HepG2 (cell line): ENCODE measurements around the gene DUSP23. TPM values are rescaled to one million over a fixed set of nuclear protein-coding genes. Genes with fewer than 3 reads are reported as not detected.

ENCODE experiments used
- ATAC-seq: fragments of 200-7000 bp; cut with Tn5 transposase; 3 replicates; pipeline ENCODE4 v1.9.1; 2020; ENCODE audit warnings: mild to moderate bottlenecking, moderate library complexity
- BruUV-seq: library from RNA; stranded (reverse); fragments of 400-500 nt; replicated peaks from 2 replicates; lab custom pipeline; 2021; lab: Mats Ljungman, UMichigan
- CTCF ChIA-PET: fragments of 300-600 bp; formaldehyde crosslinking; extraction: SDS; loops from one replicate; lab custom pipeline; 2021; ENCODE audit warnings: low total read pairs, inconsistent platforms, low intra/inter-chr PET ratio; lab: Yijun Ruan, JAX
- POLR2A ChIA-PET: fragments of 350-600 bp; sonication (Branson Sonifier 250); formaldehyde crosslinking; loops from one replicate; lab custom pipeline; 2020; ENCODE audit warnings: antibody characterized with exemption, inconsistent platforms; lab: Yijun Ruan, JAX
- DNase-seq: peaks from one replicate; pipeline ENCODE4 v3.0.0-alpha.2; 2015; ENCODE audit warnings: low spot score
- FAIRE-seq: peaks from 3 replicates; lab custom pipeline; 2011; peaks lifted over from hg19 to GRCh38; lab: Jason Lieb, UNC
- H2AFZ ChIP-seq: one replicate; pipeline ENCODE4 v1.6.1; 2011; ENCODE audit warnings: low read length, inconsistent platforms
- H3K27ac ChIP-seq: fragments of 300-600 bp; 3 replicates; pipeline ENCODE4 v1.8.0; 2011; ENCODE audit warnings: mixed run types, mild to moderate bottlenecking, mixed read lengths, low read length, inconsistent platforms; ENCODE audit not compliant: insufficient read depth; ENCODE audit errors: extremely low read length
- H3K27me3 ChIP-seq, 2 experiments: fragments of 200-600 bp in 1 of 2; 2 replicates in 1 of 2; 3 replicates in 1 of 2; pipeline versions ENCODE4 v1.6.0 to v1.8.0; 2011; ENCODE audit warnings: low read length in 2 of 2, mild to moderate bottlenecking in 2 of 2, moderate library complexity in 2 of 2, inconsistent platforms in 1 of 2; ENCODE audit not compliant: insufficient read depth in 2 of 2, control insufficient read depth in 1 of 2
- H3K36me3 ChIP-seq, 2 experiments: fragments of 200-600 bp in 1 of 2; replicated peaks in 1 of 2; 2 replicates in 1 of 2; 3 replicates in 1 of 2; pipeline versions ENCODE4 v1.5.1 to v1.8.0; 2011; ENCODE audit warnings: low read length in 2 of 2, inconsistent platforms in 1 of 2; ENCODE audit not compliant: insufficient read depth in 2 of 2, control insufficient read depth in 1 of 2
- H3K4me1 ChIP-seq: 2 replicates; pipeline ENCODE4 v1.5.1; 2012; ENCODE audit warnings: low read length, inconsistent platforms; ENCODE audit not compliant: insufficient read depth
- H3K4me2 ChIP-seq: 2 replicates; pipeline ENCODE4 v1.6.0; 2011; ENCODE audit warnings: low read depth, low read length, inconsistent platforms
- H3K4me3 ChIP-seq, 3 experiments: fragments of 200-600 bp in 1 of 3; sonication (generic), shearing (Covaris generic) in 1 of 3; replicated peaks in 1 of 3; 2 replicates each; pipeline ENCODE4 v1.5.1; 2011 to 2016; ENCODE audit warnings: low read length in 3 of 3, inconsistent platforms in 2 of 3, low read depth in 2 of 3, mild to moderate bottlenecking in 2 of 3, control low read depth in 1 of 3, mixed read lengths in 1 of 3; ENCODE audit not compliant: insufficient read depth in 1 of 3
- H3K79me2 ChIP-seq: one replicate; pipeline ENCODE4 v1.6.1; 2011; ENCODE audit warnings: low read length, inconsistent platforms; ENCODE audit not compliant: insufficient read depth
- H3K9ac ChIP-seq: 2 replicates; pipeline ENCODE4 v1.6.0; 2011; ENCODE audit warnings: mild to moderate bottlenecking, low read depth, low read length, inconsistent platforms; ENCODE audit not compliant: insufficient read depth
- H3K9me3 ChIP-seq: 2 replicates; pipeline ENCODE4 v1.5.1; 2012; ENCODE audit warnings: mild to moderate bottlenecking, low read length
- H4K20me1 ChIP-seq: 2 replicates; pipeline ENCODE4 v1.6.0; 2011; ENCODE audit warnings: inconsistent platforms, mild to moderate bottlenecking, low read length, moderate library complexity; ENCODE audit not compliant: insufficient read depth
- ATRX ChIP-seq: sonication (generic); formaldehyde crosslinking; IDR thresholded peaks from 2 replicates; pipeline ENCODE4 v1.4.0; 2020; ENCODE audit warnings: missing genetic modification reagents, borderline replicate concordance
- BRF2 ChIP-seq: sonication (generic); formaldehyde crosslinking; IDR thresholded peaks from 2 replicates; pipeline ENCODE4 v1.8.1; 2022; ENCODE audit warnings: mild to moderate bottlenecking, missing genetic modification reagents
- MAF1 ChIP-seq: sonication (generic); formaldehyde crosslinking; IDR thresholded peaks from 2 replicates; pipeline ENCODE4 v1.5.0; 2020; ENCODE audit warnings: missing genetic modification reagents, borderline replicate concordance
- NFE2L2 ChIP-seq: fragments of 150-350 bp; IDR thresholded peaks from 2 replicates; pipeline ENCODE4 v1.6.1; 2014; ENCODE audit warnings: low read length
- NR0B2 ChIP-seq: sonication (generic); formaldehyde crosslinking; IDR thresholded peaks from 2 replicates; pipeline ENCODE4 v1.4.0; 2020; ENCODE audit warnings: mild to moderate bottlenecking, missing genetic modification reagents
- SATB2 ChIP-seq: sonication (generic); formaldehyde crosslinking; IDR thresholded peaks from 2 replicates; pipeline ENCODE4 v1.5.0; 2020; ENCODE audit warnings: missing genetic modification reagents
- THAP7 ChIP-seq: sonication (generic); formaldehyde crosslinking; IDR thresholded peaks from 2 replicates; pipeline ENCODE4 v1.8.1; 2023; ENCODE audit warnings: mild to moderate bottlenecking, missing genetic modification reagents
- ZNF281 ChIP-seq: sonication (generic); formaldehyde crosslinking; IDR thresholded peaks from 2 replicates; pipeline ENCODE4 v1.4.0; 2020; ENCODE audit warnings: missing genetic modification reagents, borderline replicate concordance
- ZZZ3 ChIP-seq: sonication (generic); formaldehyde crosslinking; IDR thresholded peaks from 2 replicates; pipeline ENCODE4 v1.4.0; 2020; ENCODE audit warnings: missing genetic modification reagents, mild to moderate bottlenecking, borderline replicate concordance
- WGBS: methylation state at CpG from one replicate; pipeline ENCODE4 v1.1.6; 2017; ENCODE audit warnings: low lambda C conversion rate; 5-methylcytosine and 5-hydroxymethylcytosine counted together
- in situ Hi-C: cut with HindIII; loops from 2 replicates; pipeline ENCODE4 v1.10.0; 2017; ENCODE audit warnings: low pct_unique_long_range_greater_than_20kb; ENCODE audit not compliant: extremely low pct_ligation_motif_present
- intact Hi-C: fragments of 100-400 bp; cut with micrococcal nuclease; formaldehyde crosslinking; loops from one replicate; pipeline ENCODE4 v1.10.0; 2022; ENCODE audit not compliant: unreplicated experiment
- polyA plus RNA-seq, 8 experiments: library from polyadenylated mRNA; depleted of rRNA in 3 of 8; stranded (reverse) in 7 of 8; unstranded in 1 of 8; fragments of >200 nt; fragmentation: Illumina TruSeq in 4 of 8; extraction: Trizol in 4 of 8; gene quantifications; 2 replicates each; pipeline versions ENCODE4 v1.2.1 to v1.2.3, GENCODE V29; 2011 to 2016; ENCODE audit warnings: low read depth in 4 of 8, missing spikeins in 1 of 8, mixed read lengths in 1 of 8; ENCODE audit not compliant: insufficient read depth in 1 of 8
- total RNA-seq, 5 experiments: library from RNA; depleted of rRNA; stranded (reverse); fragments of >200 nt; fragmentation: Illumina TruSeq; extraction: Trizol; gene quantifications; 2 replicates each; pipeline ENCODE4 v1.2.3, GENCODE V29; 2016; ENCODE audit warnings: low read depth in 1 of 5

DUSP23 gene
- total and polyA plus RNA-seq, 2 of the 13 experiments (the other 11 are each of a cell fraction or from before 2014, with no cell fraction given): not detected

GRCh38 chr1:159737238-159737916, 43.4 kb upstream of the DUSP23 start:
- Histone ChIP-seq H3K4me2 (no peak overlapping the region), H3K27ac (no peak overlapping the region), H4K20me1 (no peaks in the 10 kb centered on the region), H3K9ac (no peak overlapping the region), H3K79me2 (no peaks in the 10 kb centered on the region), H3K4me3 (no peak overlapping the region), H3K9me3 (no peaks in the 10 kb centered on the region), H3K27me3 (no peaks in the 10 kb centered on the region), H3K4me1 (no peaks in the 10 kb centered on the region), H3K36me3 (no peaks in the 10 kb centered on the region), H2AFZ (no peak overlapping the region)
- no peak for DNase-seq
- TF ChIP-seq BRF2 (CRISPR knock-in tag) (no peak), SATB2 (CRISPR knock-in tag) (no peak), NFE2L2 (peak; percentile 64), THAP7 (CRISPR knock-in tag) (no peak)
- in situ Hi-C loops (no loop called here), intact Hi-C loops (no loop called here)
- no TSS peak for BruUV-seq
- ChIA-PET POLR2A (no interaction called here), CTCF (no interaction called here)
- ATAC-seq: no peak
- FAIRE-seq: no peak
- 21% methylated on average over 4 of the region's 4 CpGs for WGBS

GRCh38 chr1:159743651-159744410, 36.9 kb upstream of the DUSP23 start:
- no peak for FAIRE-seq
- no peak overlapping the region for H2AFZ ChIP-seq
- no peaks in the 10 kb centered on the region for H4K20me1 ChIP-seq
- H3K36me3 ChIP-seq: no peaks in the 10 kb centered on the region
- H3K27me3 ChIP-seq: no peaks in the 10 kb centered on the region
- no peak overlapping the region for H3K9ac ChIP-seq
- intact Hi-C loops: no loop called here
- no peak for ATAC-seq
- H3K79me2 ChIP-seq: no peaks in the 10 kb centered on the region
- CTCF ChIA-PET: no interaction called here
- POLR2A ChIA-PET: no interaction called here
- H3K4me2 ChIP-seq: no peak overlapping the region
- no peaks in the 10 kb centered on the region for H3K4me1 ChIP-seq
- BruUV-seq: no TSS peak
- WGBS: 32% methylated on average over 5 of the region's 5 CpGs
- no peaks in the 10 kb centered on the region for H3K9me3 ChIP-seq
- H3K27ac ChIP-seq: no peak overlapping the region
- DNase-seq: no peak
- no peak overlapping the region for H3K4me3 ChIP-seq
- in situ Hi-C loops: no loop called here
- no peak for TF ChIP-seq ZNF281 (CRISPR knock-in tag)
- no peak for TF ChIP-seq NR0B2 (CRISPR knock-in tag)
- no peak for TF ChIP-seq ATRX (CRISPR knock-in tag)
- no peak for TF ChIP-seq ZZZ3 (CRISPR knock-in tag)
- TF ChIP-seq MAF1 (CRISPR knock-in tag): no peak
